Peyer's patch (tissue), 4 donors: ENCODE results near the gene CLEC1B. TPM values are rescaled to one million over a fixed set of nuclear protein-coding genes. Genes with fewer than 3 reads are reported as not detected.

Experiments
- DNase-seq, 3 donors: peaks; one replicate each; pipeline ENCODE4 v3.0.0-alpha.2; 2017 to 2019
- H3K27ac ChIP-seq, 4 donors: fragments of 200-600 bp; sonication (generic); one replicate each; pipeline ENCODE4 v1.5.1; 2016 to 2019
- H3K27me3 ChIP-seq, 2 donors: fragments of 200-600 bp; sonication (generic); one replicate each; pipeline ENCODE4 v1.5.1; 2019
- H3K36me3 ChIP-seq, 3 donors: fragments of 200-600 bp; sonication (generic); one replicate each; pipeline ENCODE4 v1.5.1; 2016 to 2019
- H3K4me1 ChIP-seq, 4 donors: fragments of 200-600 bp; sonication (generic); one replicate each; pipeline ENCODE4 v1.5.1; 2016 to 2019
- H3K4me3 ChIP-seq, 4 donors: fragments of 200-600 bp; sonication (generic); 1 replicate in 3 of 4; 2 replicates in 1 of 4; pipeline ENCODE4 v1.5.1; 2016 to 2019; ENCODE audit warnings: mild to moderate bottlenecking in 1 of 4
- H3K9me3 ChIP-seq, 4 donors: fragments of 200-600 bp; sonication (generic); one replicate each; pipeline ENCODE4 v1.5.1; 2016 to 2019; ENCODE audit warnings: mild to moderate bottlenecking in 1 of 4
- CTCF ChIP-seq, 6 experiments: fragments of 450-650 bp in 4 of 6; fragments of 200-600 bp in 2 of 6; sonication (generic) in 1 of 6; IDR thresholded peaks; one replicate each; pipeline ENCODE4 v1.5.1; 2017 to 2019; ENCODE audit warnings: antibody characterized with exemption in 6 of 6, mild to moderate bottlenecking in 3 of 6, moderate library complexity in 1 of 6
- POLR2A ChIP-seq, 2 donors: fragments of 450-650 bp; IDR thresholded peaks; one replicate each; pipeline ENCODE4 v1.5.1; 2017; ENCODE audit warnings: antibody characterized with exemption in 2 of 2, mild to moderate bottlenecking in 2 of 2, moderate library complexity in 2 of 2
- total RNA-seq, 4 donors: library from RNA; depleted of rRNA; stranded (reverse); fragments of >200 nt; gene quantifications; one replicate each; pipeline ENCODE4 v1.1.0, GENCODE V29; 2016

The CLEC1B gene
- total RNA-seq, 4 donors from 2014 or later = not detected

- TF ChIP-seq CTCF (IDR thresholded peaks at IDR 0.05) = no peak
- no peak for TF ChIP-seq POLR2A (IDR thresholded peaks at IDR 0.05)
- no peaks in the 10 kb centered on the region for H3K36me3 ChIP-seq
- H3K27me3 ChIP-seq = no peaks in the 10 kb centered on the region
Measured at GRCh38 chr12:9973949-9974348, 25.0 kb downstream of the CLEC1B start.

GRCh38 chr12:9971181-9971580 is 27.7 kb downstream of the CLEC1B start, which contains the start of gene CLEC12A:
Gene CLEC12A (plus strand): TSS chr12:9971409. CDS start chr12:9971597, 188 bp downstream.
- Histone ChIP-seq H3K4me3 (no peak within 1 kb of the TSS), H3K9me3 (no peaks in the 10 kb centered on the region), H3K27ac (no peak within 1 kb of the TSS), H3K27me3 (no peaks in the 10 kb centered on the region), H3K36me3 (no peaks in the 10 kb centered on the region), H3K4me1 (no peaks in the 10 kb centered on the region)
- no peak for DNase-seq
- TF ChIP-seq POLR2A (IDR thresholded peaks at IDR 0.05) = no peak
- no peak for TF ChIP-seq CTCF (IDR thresholded peaks at IDR 0.05)

More at GRCh38 chr12:9973949-9974348, 25.0 kb downstream of the CLEC1B start:
- DNase-seq = no peak
- Histone ChIP-seq H3K9me3 (no peaks in the 10 kb centered on the region), H3K4me1 (no peaks in the 10 kb centered on the region), H3K4me3 (no peak overlapping the region), H3K27ac (no peak overlapping the region)

DNA sequence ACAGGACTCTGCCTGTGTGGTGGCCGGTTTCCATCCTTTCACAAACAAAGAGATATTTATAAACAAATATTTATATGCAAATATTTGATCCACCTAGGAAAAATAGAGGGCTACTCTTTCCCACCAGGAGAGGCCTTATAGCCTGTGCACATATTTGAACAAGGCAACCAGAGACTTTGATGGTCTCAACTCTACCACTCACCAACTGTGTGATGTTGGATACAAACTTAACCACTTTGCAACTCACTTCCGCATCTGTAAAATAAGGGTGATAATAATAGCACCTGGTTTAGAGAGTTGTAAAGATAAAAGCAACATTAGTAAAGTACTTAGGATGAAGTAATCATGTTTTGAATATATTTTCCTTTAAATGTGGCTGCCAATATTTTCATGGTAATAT is 29.2 kb downstream of the CLEC1B start:
- H3K27ac ChIP-seq = no peak overlapping the region
- TF ChIP-seq POLR2A (IDR thresholded peaks at IDR 0.05) (no peak), CTCF (IDR thresholded peaks at IDR 0.05) (no peak)

GRCh38 chr12:9961901-9962300 is 37.0 kb downstream of the CLEC1B start:
- no peak for DNase-seq
- Histone ChIP-seq H3K27ac (no peak overlapping the region), H3K4me1 (no peaks in the 10 kb centered on the region), H3K4me3 (no peak overlapping the region), H3K36me3 (no peaks in the 10 kb centered on the region), H3K27me3 (no peaks in the 10 kb centered on the region), H3K9me3 (no peaks in the 10 kb centered on the region)
- no peak for TF ChIP-seq CTCF (IDR thresholded peaks at IDR 0.05)
- no peak for TF ChIP-seq POLR2A (IDR thresholded peaks at IDR 0.05)

More for the DNA sequence above, 29.2 kb downstream of the CLEC1B start:
- DNase-seq = no peak
- Histone ChIP-seq H3K4me1 (no peaks in the 10 kb centered on the region), H3K27me3 (no peaks in the 10 kb centered on the region), H3K9me3 (no peaks in the 10 kb centered on the region), H3K36me3 (no peaks in the 10 kb centered on the region), H3K4me3 (no peak overlapping the region)

GRCh38 chr12:9961106-9961505 is 37.8 kb downstream of the CLEC1B start:
- no peak overlapping the region for H3K27ac ChIP-seq
- no peaks in the 10 kb centered on the region for H3K4me1 ChIP-seq
- H3K4me3 ChIP-seq = no peak overlapping the region
- H3K27me3 ChIP-seq = no peaks in the 10 kb centered on the region
- TF ChIP-seq POLR2A (IDR thresholded peaks at IDR 0.05) (no peak), CTCF (IDR thresholded peaks at IDR 0.05) (no peak)
- H3K36me3 ChIP-seq = no peaks in the 10 kb centered on the region
- no peaks in the 10 kb centered on the region for H3K9me3 ChIP-seq
- DNase-seq = no peak

- TF ChIP-seq POLR2A (IDR thresholded peaks at IDR 0.05) = no peak
- TF ChIP-seq CTCF (IDR thresholded peaks at IDR 0.05) = no peak
- Histone ChIP-seq H3K27ac (no peak overlapping the region), H3K4me1 (no peaks in the 10 kb centered on the region), H3K36me3 (no peaks in the 10 kb centered on the region), H3K4me3 (no peak overlapping the region), H3K27me3 (no peaks in the 10 kb centered on the region), H3K9me3 (no peaks in the 10 kb centered on the region)
- no peak for DNase-seq
Measured at GRCh38 chr12:9960590-9960989, 38.3 kb downstream of the CLEC1B start.
